MCF 10A (cell line): Measurements from ENCODE around the gene GMPPA. TPM values are rescaled to one million over a fixed set of nuclear protein-coding genes. Genes with fewer than 3 reads are reported as not detected.

Experiments
- BruUV-seq: library from RNA; stranded (reverse); fragments of 400-500 nt; replicated peaks from 2 replicates; lab custom pipeline; 2021; lab: Mats Ljungman, UMichigan
- CTCF ChIA-PET: fragments of 300-600 bp; sonication (Branson Sonifier 250); formaldehyde crosslinking; extraction: SDS; loops from one replicate; lab custom pipeline; 2021; ENCODE audit warnings: antibody characterized with exemption, inconsistent platforms; lab: Yijun Ruan, JAX
- POLR2A ChIA-PET: fragments of 300-600, 350-650 bp; sonication (Branson Sonifier 250); formaldehyde crosslinking; extraction: SDS; loops from one replicate; lab custom pipeline; 2020; ENCODE audit warnings: antibody characterized with exemption, inconsistent platforms; lab: Yijun Ruan, JAX
- DNase-seq: peaks from one replicate; pipeline ENCODE4 v3.0.0-alpha.2; 2018; ENCODE audit not compliant: unreplicated experiment
- H3K27ac Mint-ChIP-seq: one replicate; pipeline ENCODE4 v1.8.0; 2022; ENCODE audit warnings: mild to moderate bottlenecking, low read depth, mixed read lengths; ENCODE audit not compliant: unreplicated experiment
- H3K27me3 Mint-ChIP-seq: one replicate; pipeline ENCODE4 v1.8.0; 2022; ENCODE audit warnings: mixed read lengths; ENCODE audit not compliant: insufficient read depth, unreplicated experiment
- H3K36me3 Mint-ChIP-seq: one replicate; pipeline ENCODE4 v1.8.0; 2022; ENCODE audit warnings: mild to moderate bottlenecking, moderate library complexity, mixed read lengths; ENCODE audit not compliant: insufficient read depth, unreplicated experiment
- H3K4me1 Mint-ChIP-seq: one replicate; pipeline ENCODE4 v1.8.0; 2022; ENCODE audit warnings: mixed read lengths; ENCODE audit not compliant: insufficient read depth, unreplicated experiment
- H3K4me3 Mint-ChIP-seq: one replicate; pipeline ENCODE4 v1.8.0; 2022; ENCODE audit warnings: mild to moderate bottlenecking, moderate library complexity, mixed read lengths; ENCODE audit not compliant: unreplicated experiment
- H3K9me3 Mint-ChIP-seq: one replicate; pipeline ENCODE4 v1.8.0; 2022; ENCODE audit warnings: mixed read lengths; ENCODE audit not compliant: unreplicated experiment
- CTCF ChIP-seq: fragments of 200-600 bp; IDR thresholded peaks from one replicate; pipeline ENCODE4 v1.8.0; 2022; ENCODE audit warnings: antibody characterized with exemption, mild to moderate bottlenecking; ENCODE audit not compliant: unreplicated experiment
- intact Hi-C: fragments of 100-400 bp; cut with micrococcal nuclease; formaldehyde crosslinking; loops from 2 replicates; pipeline ENCODE4 v1.14.1; 2022
- total RNA-seq: library from RNA; stranded (reverse); gene quantifications from 2 replicates; pipeline ENCODE4 v1.2.3, GENCODE V29; 2022

Gene GMPPA
- total RNA-seq, 1 experiment from 2014 or later = 70.7 TPM

- no peak for DNase-seq
- Mint-ChIP-seq H3K27ac (no peak overlapping the region), H3K9me3 (no peaks in the 10 kb centered on the region), H3K27me3 (no peaks in the 10 kb centered on the region), H3K4me3 (no peak overlapping the region), H3K4me1 (peaks cover 7% of the 10 kb centered on the region), H3K36me3 (no peaks in the 10 kb centered on the region)
- CTCF ChIA-PET = interaction anchor here (1.1 to 3.0 kb wide), 5 partner anchors 9 to 147 kb away, joined by 4 to 21 read pairs (median 8); no protein-coding TSS in a partner anchor
- POLR2A ChIA-PET = interaction anchor here (0.7 kb wide), 1 partner anchor 51 kb away, joined by 3 read pairs; the partner anchor contains the start of gene GMPPA
- BruUV-seq = no TSS peak
- no peak for TF ChIP-seq CTCF
- intact Hi-C loops = no loop called here
These were observed 50.9 kb downstream of the GMPPA start for GRCh38 chr2:219549619-219550018.

GRCh38 chr2:219551441-219552381, 53.0 kb downstream of the GMPPA start:
- intact Hi-C loops = no loop called here
- POLR2A ChIA-PET = interaction anchor here (0.6 to 1.9 kb wide), 5 partner anchors 8 to 508 kb away, joined by 3 to 17 read pairs (median 3); partner anchors contain the start of genes CHPF, OBSL1 and TMEM198
- no peak overlapping the region for H3K27ac Mint-ChIP-seq
- peaks cover 6% of the 10 kb centered on the region for H3K4me1 Mint-ChIP-seq
- no peak for TF ChIP-seq CTCF
- no TSS peak for BruUV-seq
- no peaks in the 10 kb centered on the region for H3K36me3 Mint-ChIP-seq
- no peaks in the 10 kb centered on the region for H3K9me3 Mint-ChIP-seq
- peak overlapping the region; percentile 70 for H3K4me3 Mint-ChIP-seq
- DNase-seq = peak; percentile 41
- H3K27me3 Mint-ChIP-seq = no peaks in the 10 kb centered on the region
- CTCF ChIA-PET = interaction anchor here (1.0 to 2.6 kb wide), 6 partner anchors 8 to 91 kb away, joined by 3 to 8 read pairs (median 6); no protein-coding TSS in a partner anchor

- H3K9me3 Mint-ChIP-seq = no peaks in the 10 kb centered on the region
- peak; percentile 75 for DNase-seq
- H3K4me3 Mint-ChIP-seq = peak overlapping the region; percentile 70
- no peaks in the 10 kb centered on the region for H3K36me3 Mint-ChIP-seq
- H3K27me3 Mint-ChIP-seq = no peaks in the 10 kb centered on the region
- H3K27ac Mint-ChIP-seq = no peak overlapping the region
- intact Hi-C loops = no loop called here
- ChIA-PET POLR2A (interaction anchor here (0.6 to 1.9 kb wide), 4 partner anchors 9 to 509 kb away, joined by 3 to 17 read pairs (median 3); partner anchors contain the start of genes CHPF and TMEM198), CTCF (interaction anchor here (0.6 to 2.0 kb wide), 4 partner anchors 8 to 689 kb away, joined by 3 to 8 read pairs (median 5); no protein-coding TSS in a partner anchor)
- peaks cover 6% of the 10 kb centered on the region for H3K4me1 Mint-ChIP-seq
- TF ChIP-seq CTCF = no peak
- BruUV-seq = no TSS peak
These were observed 53.9 kb downstream of the GMPPA start for GRCh38 chr2:219552382-219553167.
